Ovary (tissue), 9 donors: ENCODE results near the gene SH3BP4. TPM values are rescaled to one million over a fixed set of nuclear protein-coding genes. Genes with fewer than 3 reads are reported as not detected.

Source experiments
- DNase-seq, 5 donors: peaks; one replicate each; pipeline ENCODE4 v3.0.0-alpha.2; 2019 to 2020
- H3K27ac ChIP-seq, 2 donors: fragments of 200-600 bp; one replicate each; pipeline versions ENCODE4 v1.5.1 to v1.8.0; 2019 to 2022
- H3K27me3 ChIP-seq: fragments of 200-600 bp; one replicate; pipeline ENCODE4 v1.8.0; 2022
- H3K36me3 ChIP-seq: fragments of 200-600 bp; sonication (generic); one replicate; pipeline ENCODE4 v1.5.1; 2019
- H3K4me1 ChIP-seq: one replicate; pipeline ENCODE4 v1.8.1; 2013; ENCODE audit warnings: mild to moderate bottlenecking, moderate library complexity; ENCODE audit not compliant: insufficient read depth
- H3K4me3 ChIP-seq: fragments of 200-600 bp; sonication (generic); one replicate; pipeline ENCODE4 v1.5.1; 2017
- H3K9me3 ChIP-seq, 2 donors: fragments of 200-600 bp in 1 of 2; sonication (generic) in 1 of 2; one replicate each; pipeline versions ENCODE4 v1.5.1 to v1.8.1; 2013 to 2019; ENCODE audit warnings: mild to moderate bottlenecking in 1 of 2, moderate library complexity in 1 of 2
- CTCF ChIP-seq, 3 donors: fragments of 450-650 bp in 2 of 3; fragments of 200-600 bp in 1 of 3; IDR thresholded peaks; one replicate each; pipeline versions ENCODE4 v1.5.1 to v1.8.0; 2016 to 2022; ENCODE audit warnings: antibody characterized with exemption in 3 of 3, mild to moderate bottlenecking in 1 of 3
- EP300 ChIP-seq: sonication (generic); formaldehyde crosslinking; IDR thresholded peaks from one replicate; pipeline ENCODE4 v1.6.1; 2017; ENCODE audit warnings: antibody characterized with exemption
- POLR2A ChIP-seq: fragments of 450-650 bp; IDR thresholded peaks from one replicate; pipeline ENCODE4 v1.6.1; 2017; ENCODE audit warnings: antibody characterized with exemption, mild to moderate bottlenecking, moderate library complexity
- WGBS, 3 donors: extraction: QIAGEN DNeasy Blood & Tissue Kit in 1 of 3; methylation state at CpG; one replicate each; pipeline versions ENCODE4 v1.1.5 to v1.1.7; 2013 to 2017; 5-methylcytosine and 5-hydroxymethylcytosine counted together
- intact Hi-C, 4 donors: fragments of 100-400 bp; cut with DNase I; formaldehyde crosslinking; loops; one replicate each; pipeline versions ENCODE4 v1.11.0 to v1.15.1; 2022 to 2023
- polyA plus RNA-seq, 2 donors: library from polyadenylated mRNA; stranded (reverse); fragments of 200-250 nt in 1 of 2; fragments of 350-450 nt in 1 of 2; fragmentation: Illumina TruSeq in 1 of 2; extraction: RNeasy Lipid Tissue Mini Kit (QIAGEN cat#74804) in 1 of 2; gene quantifications; one replicate each; pipeline ENCODE4 v1.2.3, GENCODE V29; 2013 to 2014
- total RNA-seq, 7 donors: library from RNA; depleted of rRNA in 2 of 7; stranded (reverse); fragments of >200 nt in 2 of 7; fragmentation: NEBNext Ultra II Directional in 3 of 7; extraction: Animal tissue kit (Norgen Biotek cat#: 25700) in 3 of 7; gene quantifications; one replicate each; pipeline versions ENCODE4 v1.1.0 to v1.2.4, GENCODE V29; 2016 to 2023
- donor health status: DM: no; HTN: no; CAD: no; lungs with moderate emphysema.
- donor health status: DM: no; HTN: no; CAD: no.
- donor health status: Bipolar disorder and iron deficiency.
- donor health status: DM: yes; HTN: yes; CAD: no.
- donor health status: DM: no; HTN: no; CAD: no.
- donor health status: DM: yes; HTN: yes; CAD: no.

SH3BP4 gene
- total and polyA plus RNA-seq, 9 donors: 20.3 to 44.9 (median 36.9) TPM

DNA sequence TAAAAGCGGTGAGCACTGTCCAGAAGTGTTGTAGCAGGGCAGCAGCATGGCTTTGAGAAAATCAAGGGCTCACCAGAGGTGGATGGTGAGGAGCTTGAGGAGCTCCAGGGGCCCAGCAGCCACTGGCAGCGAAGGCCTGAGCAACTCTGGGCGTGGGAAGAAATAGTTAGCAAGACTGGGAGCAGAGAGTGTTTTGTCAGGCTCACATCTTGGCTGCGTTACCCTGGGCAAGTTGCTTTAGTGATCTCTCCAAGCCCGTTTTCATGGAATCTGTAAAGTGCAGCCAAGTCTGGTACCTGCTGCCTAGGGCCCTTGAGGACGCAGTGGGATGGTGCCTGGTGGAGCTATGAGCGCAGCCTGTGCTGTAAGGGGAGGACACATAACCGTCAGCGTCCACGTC is 78.3 kb downstream of the SH3BP4 start:
- DNase-seq: no peak
- TF ChIP-seq CTCF (IDR thresholded peaks at IDR 0.05) (no peak), EP300 (no peak), POLR2A (no peak)
- H3K27ac ChIP-seq: no peak overlapping the region

GRCh38 chr2:235030936-235031335 is 79.1 kb downstream of the SH3BP4 start:
- 74 to 81% (median 79%) methylated on average over 4 of the region's 4 CpGs for WGBS, 3 donors
- intact Hi-C loops: no loop called here
- Histone ChIP-seq H3K9me3 (no peaks in the 10 kb centered on the region), H3K36me3 (no peaks in the 10 kb centered on the region), H3K27me3 (no peaks in the 10 kb centered on the region), H3K4me3 (no peak overlapping the region), H3K27ac (no peak overlapping the region), H3K4me1 (peaks cover 5% of the 10 kb centered on the region)
- TF ChIP-seq CTCF (IDR thresholded peaks at IDR 0.05): no peak
- TF ChIP-seq EP300: no peak
- TF ChIP-seq POLR2A: no peak
- DNase-seq: no peak

More for the DNA sequence above, 78.3 kb downstream of the SH3BP4 start:
- no peaks in the 10 kb centered on the region for H3K9me3 ChIP-seq
- intact Hi-C loops: no loop called here
- WGBS, 3 donors: 84 to 86% (median 84%) methylated on average over 10 of the region's 10 CpGs
- no peaks in the 10 kb centered on the region for H3K36me3 ChIP-seq
- H3K4me1 ChIP-seq: peaks cover 7% of the 10 kb centered on the region
- no peaks in the 10 kb centered on the region for H3K27me3 ChIP-seq
- H3K4me3 ChIP-seq: no peak overlapping the region

GRCh38 chr2:235031686-235032373 is 80.0 kb downstream of the SH3BP4 start:
- no peak for TF ChIP-seq EP300
- no peak for TF ChIP-seq POLR2A
- no peak for TF ChIP-seq CTCF (IDR thresholded peaks at IDR 0.05)
- no peak overlapping the region for H3K4me3 ChIP-seq
- no peak for DNase-seq
- H3K4me1 ChIP-seq: peaks cover 2% of the 10 kb centered on the region
- no peaks in the 10 kb centered on the region for H3K27me3 ChIP-seq
- intact Hi-C loops: no loop called here
- H3K9me3 ChIP-seq: no peaks in the 10 kb centered on the region
- WGBS, 3 donors: 87 to 91% (median 88%) methylated on average over 16 of the region's 16 CpGs
- no peak overlapping the region for H3K27ac ChIP-seq
- no peaks in the 10 kb centered on the region for H3K36me3 ChIP-seq

GRCh38 chr2:235032466-235032865 is 80.6 kb downstream of the SH3BP4 start:
- Histone ChIP-seq H3K9me3 (no peaks in the 10 kb centered on the region), H3K4me3 (no peak overlapping the region), H3K27ac (no peak overlapping the region), H3K36me3 (no peaks in the 10 kb centered on the region), H3K4me1 (no peaks in the 10 kb centered on the region), H3K27me3 (no peaks in the 10 kb centered on the region)
- TF ChIP-seq POLR2A (no peak), EP300 (no peak), CTCF (IDR thresholded peaks at IDR 0.05) (no peak)
- intact Hi-C loops: no loop called here
- 92 to 95% (median 93%) methylated on average over 16 of the region's 16 CpGs for WGBS, 3 donors
- no peak for DNase-seq
